Motor neuron (in vitro differentiated cells): ENCODE data around the gene DLX4. TPM values are rescaled to one million over a fixed set of nuclear protein-coding genes. Genes with fewer than 3 reads are reported as not detected.

Experiments
- ATAC-seq, 8 experiments: fragments of 200-7000 bp; cut with Tn5 transposase; replicated peaks in 6 of 8; 2 replicates each; pipeline ENCODE4 v1.8.0; 2021; ENCODE audit warnings: mild to moderate bottlenecking in 8 of 8, moderate library complexity in 8 of 8
- H3K27ac ChIP-seq, 2 donors: fragments of 250-450 bp; sonication (Bioruptor Pico); 2 replicates each; pipeline ENCODE4 v1.9.0; 2021; ENCODE audit warnings: antibody characterized with exemption in 2 of 2, mild to moderate bottlenecking in 2 of 2, moderate library complexity in 1 of 2
- H3K4me1 ChIP-seq, 2 donors: fragments of 250-450 bp; sonication (Bioruptor Pico); replicated peaks in 1 of 2; 2 replicates each; pipeline ENCODE4 v1.6.1; 2021; ENCODE audit warnings: antibody characterized with exemption in 2 of 2, mild to moderate bottlenecking in 2 of 2, moderate library complexity in 1 of 2
- H3K4me3 ChIP-seq, 5 donors: fragments of 250-450 bp; sonication (Bioruptor Pico); 2 replicates each; pipeline ENCODE4 v1.9.0; 2021; ENCODE audit warnings: antibody characterized with exemption in 5 of 5, mild to moderate bottlenecking in 5 of 5, moderate library complexity in 4 of 5
- WGBS, 10 experiments: fragments of 450-650 bp; shearing (Covaris generic); methylation state at CpG; one replicate each; pipeline ENCODE4 v1.0.0; 2022; 5-methylcytosine and 5-hydroxymethylcytosine counted together
- in situ Hi-C, 9 experiments: fragments of 400-800 bp; cut with MboI; loops; one replicate each; pipeline ENCODE4 v1.15.0; 2021; ENCODE audit warnings: low sequenced_read_pairs in 9 of 9, low pct_unique_long_range_greater_than_20kb in 2 of 9; ENCODE audit not compliant: unreplicated experiment in 9 of 9
- total RNA-seq, 8 experiments: library from RNA; unstranded; fragments of 300-600 nt; gene quantifications; 2 replicates each; pipeline versions ENCODE4 v1.2.3 to v1.2.4, GENCODE V29; 2022

Gene DLX4
- total RNA-seq, 8 experiments from 2014 or later = 0.46 to 2.6 (median 1.3) TPM; not detected in 2

DNA sequence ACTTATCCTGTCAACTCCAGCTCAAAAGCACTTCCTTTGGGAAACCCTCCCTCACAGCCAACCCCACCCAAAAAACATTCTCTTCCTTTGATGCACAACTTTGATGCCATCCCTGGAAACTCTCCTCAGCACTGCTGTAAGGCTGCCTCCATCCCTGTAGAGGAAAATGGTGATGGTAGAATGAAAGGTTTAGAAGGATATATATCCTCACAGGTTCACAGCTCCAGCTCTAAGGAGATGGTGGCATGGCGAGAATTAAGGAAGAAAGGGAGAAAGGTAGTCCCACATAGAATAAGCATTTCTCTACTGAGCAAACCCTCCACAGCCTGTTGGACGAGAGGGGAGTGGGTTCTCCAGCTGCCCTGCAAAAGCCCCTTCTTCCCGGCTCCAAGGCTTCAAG is 2.2 kb upstream of the DLX4 start:
- WGBS, 10 experiments = 0 to 60% (median 23%) methylated on average over 1 to 3 of the region's 3 CpGs; no CpG with 5 or more reads in 5 of the 10 experiments
- Histone ChIP-seq H3K4me1 (no peaks in the 10 kb centered on the region), H3K4me3 (no peak overlapping the region), H3K27ac (no peak overlapping the region)
- in situ Hi-C loops = no loop called here
- no peak for ATAC-seq

- Histone ChIP-seq H3K4me1 (peaks cover 0 to 2% of the 10 kb centered on the region in 2 donors), H3K4me3 (no peak overlapping the region), H3K27ac (no peak overlapping the region)
- in situ Hi-C loops = no loop called here
- 7 to 20% (median 17%) methylated on average over 1 to 3 of the region's 3 CpGs; no CpG with 5 or more reads in 7 of the 10 experiments for WGBS, 10 experiments
- no peak for ATAC-seq
Measured at GRCh38 chr17:49967205-49967604, 1.8 kb upstream of the DLX4 start.

- Histone ChIP-seq H3K4me1 (peaks cover 0 to 6% of the 10 kb centered on the region in 2 donors), H3K4me3 (peak overlapping the region in 1 of 5 donors; percentile 18), H3K27ac (no peak overlapping the region)
- in situ Hi-C loops = no loop called here
- no peak for ATAC-seq
- 0 to 38% (median 13%) methylated on average over 1 to 10 of the region's 10 CpGs; no CpG with 5 or more reads in 4 of the 10 experiments for WGBS, 10 experiments
Measured at GRCh38 chr17:49967621-49968404, 1.2 kb upstream of the DLX4 start.

DNA sequence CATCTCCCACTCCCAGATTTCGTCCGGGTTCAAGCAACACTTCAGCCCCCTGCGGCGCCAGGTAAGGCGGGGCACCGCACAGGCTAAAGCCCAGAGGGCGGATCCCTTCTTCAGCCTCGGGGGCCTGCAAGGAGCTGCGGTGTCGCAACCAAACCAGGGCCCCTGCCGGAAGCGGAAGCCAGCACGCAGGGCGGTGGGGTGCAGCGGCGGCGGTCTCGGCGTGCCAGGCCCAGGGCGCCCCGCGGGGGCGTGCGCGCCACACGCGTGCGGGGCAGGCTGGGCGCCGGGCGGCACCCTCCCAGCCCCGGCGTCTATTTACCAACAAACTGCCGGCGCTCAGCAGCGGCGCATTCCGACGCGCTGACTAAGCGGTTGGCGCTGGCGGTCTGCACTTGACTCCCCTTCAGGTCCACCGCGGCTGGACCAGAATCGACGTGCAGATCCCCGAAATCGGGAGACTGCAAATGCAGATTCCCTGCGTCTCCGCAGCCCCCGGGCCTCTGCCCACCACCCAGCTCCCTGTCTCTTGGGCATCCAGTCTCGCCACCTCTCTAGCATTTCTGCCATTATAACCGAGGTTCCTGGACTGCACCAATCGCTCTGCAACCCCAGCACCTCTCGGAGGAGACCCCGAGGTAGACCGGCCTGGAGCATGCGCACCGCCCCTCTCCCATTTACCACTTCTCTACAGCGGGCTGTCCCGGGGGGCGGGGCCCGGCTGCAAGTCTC is 421 bp upstream of the DLX4 start:
- H3K4me3 ChIP-seq = peak overlapping the region; percentile 9 to 22 (median 18)
- in situ Hi-C loops = no loop called here
- H3K27ac ChIP-seq = no peak overlapping the region
- ATAC-seq = peak; percentile 59 to 84 (median 73)
- WGBS, 10 experiments = 0% methylated on average over 1 to 7 of the region's 64 CpGs; no CpG with 5 or more reads in 5 of the 10 experiments
- H3K4me1 ChIP-seq = peaks cover 0 to 6% of the 10 kb centered on the region in 2 donors

- Histone ChIP-seq H3K4me1 (peaks cover 0 to 6% of the 10 kb centered on the region in 2 donors), H3K27ac (no peak overlapping the region), H3K4me3 (no peak overlapping the region)
- 0 to 7% (median 0%) methylated on average over 1 to 5 of the region's 18 CpGs; no CpG with 5 or more reads in 6 of the 10 experiments for WGBS, 10 experiments
- no peak for ATAC-seq
- in situ Hi-C loops = no loop called here
Measured at GRCh38 chr17:49969795-49970389, 902 bp downstream of the DLX4 start.

DNA sequence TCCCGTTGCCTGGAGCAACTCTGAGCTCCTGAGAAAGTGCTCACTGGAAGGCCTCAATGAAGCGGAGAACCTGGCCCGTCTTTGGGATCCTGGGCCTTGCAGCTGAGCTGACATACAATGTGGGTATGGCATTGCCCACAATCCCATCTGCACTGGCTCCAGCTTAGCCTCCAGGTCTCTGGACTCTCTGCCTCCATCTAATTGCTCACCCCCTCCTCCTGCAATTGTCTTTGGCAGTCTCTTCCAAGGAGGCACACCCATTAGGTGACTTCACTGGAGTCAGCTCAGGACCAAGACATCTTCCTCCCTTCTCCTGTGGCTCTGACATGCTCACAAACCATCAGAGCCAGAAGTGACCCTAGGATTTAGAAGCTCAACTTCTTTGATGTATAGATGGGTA is 1.5 kb downstream of the DLX4 start:
- Histone ChIP-seq H3K4me3 (no peak overlapping the region), H3K4me1 (peaks cover 0 to 6% of the 10 kb centered on the region in 2 donors), H3K27ac (no peak overlapping the region)
- in situ Hi-C loops = no loop called here
- no peak for ATAC-seq
- WGBS, 10 experiments = 14 to 80% (median 25%) methylated on average over 1 to 2 of the region's 3 CpGs; no CpG with 5 or more reads in 7 of the 10 experiments

- Histone ChIP-seq H3K4me3 (no peak overlapping the region), H3K27ac (no peak overlapping the region), H3K4me1 (peaks cover 0 to 6% of the 10 kb centered on the region in 2 donors)
- no peak for ATAC-seq
- in situ Hi-C loops = no loop called here
- 6 to 75% (median 27%) methylated on average over 2 to 9 of the region's 35 CpGs; no CpG with 5 or more reads in 4 of the 10 experiments for WGBS, 10 experiments
Measured at GRCh38 chr17:49971199-49971847, 2.3 kb downstream of the DLX4 start.

DNA sequence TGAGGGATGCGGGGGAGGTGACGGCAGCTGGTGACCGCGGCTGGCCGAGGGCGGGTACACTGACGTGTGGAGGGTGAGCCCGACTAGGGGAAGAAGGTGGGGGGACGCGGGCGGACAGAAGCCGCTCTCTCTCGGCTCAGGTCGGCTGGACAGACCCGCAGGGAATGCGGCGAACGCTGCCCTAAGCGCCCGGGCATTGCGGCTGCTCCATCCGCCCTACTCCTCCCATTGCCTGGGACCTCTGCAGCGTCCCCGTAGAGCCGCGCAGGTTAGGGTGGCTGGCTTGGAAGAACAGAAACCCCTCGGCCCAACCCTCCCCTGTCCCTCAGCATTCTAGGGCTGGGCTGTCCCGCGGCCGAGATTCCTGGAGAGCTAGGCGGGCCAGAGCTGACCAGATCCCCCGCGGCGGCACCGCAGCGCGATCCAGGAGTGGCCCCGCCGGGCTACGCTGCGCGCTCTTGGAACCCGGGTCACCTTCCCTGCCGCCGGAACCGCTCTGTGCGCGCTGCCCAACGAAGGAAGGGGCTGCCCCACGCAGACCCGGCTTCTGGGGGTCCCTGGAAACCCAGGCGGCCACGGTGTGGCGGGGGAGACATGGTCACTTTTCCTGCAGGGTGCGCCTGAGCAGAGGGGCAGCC is 3.0 kb downstream of the DLX4 start:
- Histone ChIP-seq H3K4me3 (no peak overlapping the region), H3K4me1 (peaks cover 0 to 6% of the 10 kb centered on the region in 2 donors), H3K27ac (no peak overlapping the region)
- peak; percentile 18 to 57 (median 42) for ATAC-seq
- in situ Hi-C loops = no loop called here
- 0 to 5% (median 0%) methylated on average over 1 to 17 of the region's 55 CpGs; no CpG with 5 or more reads in 3 of the 10 experiments for WGBS, 10 experiments

- in situ Hi-C loops = no loop called here
- ATAC-seq = peak in 4 of 8 experiments; percentile 8 to 36 (median 20)
- no peak overlapping the region for H3K27ac ChIP-seq
- 4 to 17% (median 8%) methylated on average over 2 to 16 of the region's 57 CpGs; no CpG with 5 or more reads in 6 of the 10 experiments for WGBS, 10 experiments
- peaks cover 0 to 6% of the 10 kb centered on the region in 2 donors for H3K4me1 ChIP-seq
- H3K4me3 ChIP-seq = no peak overlapping the region
Measured at GRCh38 chr17:49972486-49973270, 3.7 kb downstream of the DLX4 start.

- H3K4me1 ChIP-seq = peaks cover 0 to 6% of the 10 kb centered on the region in 2 donors
- WGBS, 10 experiments = 0 to 100% (median 20%) methylated on average over 1 to 2 of the region's 2 CpGs; no CpG with 5 or more reads in 7 of the 10 experiments
- H3K4me3 ChIP-seq = no peak overlapping the region
- no peak for ATAC-seq
- no peak overlapping the region for H3K27ac ChIP-seq
- in situ Hi-C loops = no loop called here
Measured at GRCh38 chr17:49973271-49973615, 4.3 kb downstream of the DLX4 start.

- WGBS, 10 experiments = 0 to 70% (median 52%) methylated on average over 1 to 7 of the region's 7 CpGs; no CpG with 5 or more reads in 3 of the 10 experiments
- H3K27ac ChIP-seq = no peak overlapping the region
- in situ Hi-C loops = loop anchor here in 6 of 9 experiments (25.0 kb wide), 2 partner anchors 113 to 413 kb away; no protein-coding TSS in a partner anchor
- ATAC-seq = peak in 1 of 8 experiments; percentile 24
- H3K4me1 ChIP-seq = peaks cover 0 to 6% of the 10 kb centered on the region in 2 donors
- H3K4me3 ChIP-seq = no peak overlapping the region
Measured at GRCh38 chr17:49975531-49975930, 6.5 kb downstream of the DLX4 start.
